Activated CD4-positive, alpha-beta memory T cell treated with anti-CD3 and anti-CD28 coated beads for 36 hours (primary cell): ENCODE data around the gene MUC3A. TPM values are rescaled to one million over a fixed set of nuclear protein-coding genes. Genes with fewer than 3 reads are reported as not detected.

ENCODE experiments used
- CTCF ChIA-PET: fragments of 350-600 bp; sonication (Branson Sonifier 250); formaldehyde crosslinking; loops from one replicate; lab custom pipeline; 2021; ENCODE audit warnings: antibody characterized with exemption, inconsistent platforms; lab: Charles Lee
- POLR2A ChIA-PET: fragments of 350-600 bp; sonication (Branson Sonifier 250); formaldehyde crosslinking; loops from one replicate; lab custom pipeline; 2021; ENCODE audit warnings: antibody characterized with exemption; lab: Charles Lee
- DNase-seq: peaks from one replicate; pipeline ENCODE4 v3.0.0-alpha.2; 2020
- H3K27ac Mint-ChIP-seq: one replicate; pipeline ENCODE4 v1.8.0; 2021; ENCODE audit warnings: mixed read lengths
- H3K27me3 Mint-ChIP-seq: one replicate; pipeline ENCODE4 v1.8.0; 2021; ENCODE audit warnings: mixed read lengths
- H3K36me3 Mint-ChIP-seq: one replicate; pipeline ENCODE4 v1.8.0; 2021; ENCODE audit warnings: mixed read lengths
- H3K4me1 Mint-ChIP-seq: one replicate; pipeline ENCODE4 v1.8.0; 2021; ENCODE audit warnings: low read depth, mixed read lengths
- H3K4me3 Mint-ChIP-seq: one replicate; pipeline ENCODE4 v1.8.0; 2021; ENCODE audit warnings: mild to moderate bottlenecking, mixed read lengths
- H3K9me3 Mint-ChIP-seq: one replicate; pipeline ENCODE4 v1.8.0; 2021; ENCODE audit warnings: mixed read lengths
- intact Hi-C: fragments of 100-400 bp; cut with micrococcal nuclease; formaldehyde crosslinking; loops from one replicate; pipeline ENCODE4 v1.15.1; 2023
- total RNA-seq, 2 experiments: library from RNA; stranded (reverse); gene quantifications; one replicate each; pipeline ENCODE4 v1.2.3, GENCODE V29; 2021

Gene MUC3A
- total RNA-seq, 2 experiments from 2014 or later = 0.29 TPM; not detected in 1

DNA sequence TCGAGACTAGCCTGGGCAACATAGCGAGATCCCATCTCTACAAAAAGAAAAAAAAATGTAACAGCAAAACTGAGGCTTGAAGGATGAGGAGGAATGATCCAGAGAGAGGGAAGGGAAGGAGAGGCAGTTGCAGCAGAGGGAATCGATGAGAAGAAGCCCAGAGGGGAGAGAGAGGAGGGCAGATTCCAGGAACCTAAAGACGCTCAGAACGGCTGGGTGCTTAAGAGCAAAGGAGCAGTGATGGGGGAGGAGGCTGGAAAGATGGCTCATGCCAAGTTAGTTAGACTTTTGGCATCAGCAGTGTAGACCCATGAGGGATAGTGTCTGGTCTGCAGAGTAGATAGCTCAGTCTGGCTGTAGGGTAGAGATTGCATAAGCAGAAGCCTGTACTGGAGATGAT, 60.3 kb downstream of the MUC3A start:
- H3K4me1 Mint-ChIP-seq = no peaks in the 10 kb centered on the region
- CTCF ChIA-PET = no interaction called here
- H3K9me3 Mint-ChIP-seq = no peaks in the 10 kb centered on the region
- intact Hi-C loops = no loop called here
- H3K27me3 Mint-ChIP-seq = no peaks in the 10 kb centered on the region
- peaks cover 7% of the 10 kb centered on the region for H3K36me3 Mint-ChIP-seq
- DNase-seq = no peak
- POLR2A ChIA-PET = no interaction called here
- no peak overlapping the region for H3K4me3 Mint-ChIP-seq
- no peak overlapping the region for H3K27ac Mint-ChIP-seq

DNA sequence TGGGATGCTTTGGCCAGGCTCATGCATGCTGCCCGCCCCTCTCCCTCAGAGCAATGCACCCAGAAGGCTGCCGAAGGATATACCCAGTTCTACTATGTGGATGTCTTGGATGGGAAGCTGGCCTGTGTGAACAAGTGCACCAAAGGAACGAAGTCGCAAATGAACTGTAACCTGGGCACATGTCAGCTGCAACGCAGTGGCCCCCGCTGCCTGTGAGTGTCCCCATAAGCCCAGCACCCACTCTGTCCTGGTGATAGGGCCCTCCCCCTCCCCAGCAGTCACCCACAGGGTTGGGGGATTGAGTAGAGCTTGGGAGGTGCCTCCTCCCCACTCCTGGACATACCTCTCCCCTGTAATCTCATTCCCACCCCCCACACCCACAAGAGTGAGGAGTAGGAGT, 63.6 kb downstream of the MUC3A start:
- ChIA-PET CTCF (no interaction called here), POLR2A (no interaction called here)
- Mint-ChIP-seq H3K36me3 (peaks cover 9% of the 10 kb centered on the region), H3K4me1 (peaks cover 13% of the 10 kb centered on the region), H3K27ac (no peak overlapping the region), H3K27me3 (no peaks in the 10 kb centered on the region), H3K9me3 (no peaks in the 10 kb centered on the region), H3K4me3 (no peak overlapping the region)
- intact Hi-C loops = no loop called here
- DNase-seq = no peak

GRCh38 chr7:101015626-101016025, 66.3 kb downstream of the MUC3A start:
- CTCF ChIA-PET = no interaction called here
- intact Hi-C loops = no loop called here

GRCh38 chr7:101017064-101017777, 67.9 kb downstream of the MUC3A start:
- H3K9me3 Mint-ChIP-seq = no peaks in the 10 kb centered on the region
- ChIA-PET CTCF (interaction anchor here (1.1 kb wide), 1 partner anchor 51 kb away, joined by 4 read pairs; no protein-coding TSS in a partner anchor), POLR2A (no interaction called here)
- intact Hi-C loops = no loop called here
- H3K4me1 Mint-ChIP-seq = peaks cover 19% of the 10 kb centered on the region
- H3K36me3 Mint-ChIP-seq = peaks cover 5% of the 10 kb centered on the region
- H3K27me3 Mint-ChIP-seq = no peaks in the 10 kb centered on the region
- peak; percentile 88 for DNase-seq
- H3K4me3 Mint-ChIP-seq = peak overlapping the region; percentile 79
- peak overlapping the region; percentile 82 for H3K27ac Mint-ChIP-seq

More at GRCh38 chr7:101015626-101016025, 66.3 kb downstream of the MUC3A start:
- Mint-ChIP-seq H3K4me3 (no peak overlapping the region), H3K9me3 (no peaks in the 10 kb centered on the region), H3K36me3 (peaks cover 9% of the 10 kb centered on the region), H3K27me3 (no peaks in the 10 kb centered on the region), H3K27ac (no peak overlapping the region), H3K4me1 (peaks cover 19% of the 10 kb centered on the region)
- POLR2A ChIA-PET = interaction anchor here (0.6 kb wide), 1 partner anchor 117 kb away, joined by 3 read pairs; no protein-coding TSS in a partner anchor
- no peak for DNase-seq

Other genes starting within 250 kb of the MUC3A start
- gene POP7, start 243.4 kb upstream of the MUC3A start, total RNA-seq = 10 to 100 TPM; 38.7 to 42.2 TPM
- not detected for gene EPO, start 229.1 kb upstream of the MUC3A start, total RNA-seq
- gene ZAN, start 215.9 kb upstream of the MUC3A start, total RNA-seq = not detected
- 1 to 10 TPM; 2.8 to 3.6 TPM for gene EPHB4, start 122.0 kb upstream of the MUC3A start, total RNA-seq
- 10 to 100 TPM; 17.8 to 18.5 TPM for gene SLC12A9, start 96.8 kb upstream of the MUC3A start, total RNA-seq
- gene TRIP6, start 82.1 kb upstream of the MUC3A start, total RNA-seq = 10 to 100 TPM; 25.8 to 25.9 TPM
- gene SRRT, start 74.4 kb upstream of the MUC3A start, total RNA-seq = 100 to 1,000 TPM; 209 to 223 TPM
- gene UFSP1, start 59.8 kb upstream of the MUC3A start, total RNA-seq = 1 to 10 TPM; 1.5 to 2.0 TPM
- not detected for gene ACHE, start 53.6 kb upstream of the MUC3A start, total RNA-seq
- 1 to 10 TPM in 1 of 2 experiments, under 1 TPM in 1; 0.48 to 1.0 TPM for gene MUC12, start 20.0 kb downstream of the MUC3A start, total RNA-seq
- not detected for gene MUC17, start 70.5 kb downstream of the MUC3A start, total RNA-seq
- gene TRIM56, start 135.9 kb downstream of the MUC3A start, total RNA-seq = 10 to 100 TPM; 42.3 to 44.5 TPM
- under 1 TPM in 1 of 2 experiments, not detected in 1; 0.12 TPM for gene SERPINE1, start 177.6 kb downstream of the MUC3A start, total RNA-seq
- 10 to 100 TPM; 41.1 to 44.7 TPM for gene AP1S1, start 204.9 kb downstream of the MUC3A start, total RNA-seq
- gene VGF, start 216.0 kb downstream of the MUC3A start, total RNA-seq = not detected
- not detected for gene NAT16, start 230.8 kb downstream of the MUC3A start, total RNA-seq